Mucosa of descending colon (tissue), 3 donors: Measurements from ENCODE around the gene MAP1B. TPM values are rescaled to one million over a fixed set of nuclear protein-coding genes. Genes with fewer than 3 reads are reported as not detected.

Experiments used
- ATAC-seq: fragments of 200-7000 bp; cut with Tn5 transposase; one replicate; pipeline ENCODE4 v1.9.1; 2020; ENCODE audit warnings: mild to moderate bottlenecking, moderate library complexity
- DNase-seq, 3 donors: peaks; one replicate each; pipeline ENCODE4 v3.0.0-alpha.2; 2020
- H3K36me3 ChIP-seq: fragments of 200-600 bp; one replicate; pipeline ENCODE4 v1.8.0; 2021; ENCODE audit warnings: low read depth, mild to moderate bottlenecking
- H3K4me1 ChIP-seq: fragments of 200-600 bp; one replicate; pipeline ENCODE4 v1.8.0; 2021; ENCODE audit warnings: low read depth, mild to moderate bottlenecking
- H3K4me3 ChIP-seq: fragments of 200-600 bp; one replicate; pipeline ENCODE4 v1.8.0; 2021; ENCODE audit warnings: mild to moderate bottlenecking
- H3K9me3 ChIP-seq: fragments of 200-600 bp; one replicate; pipeline ENCODE4 v1.8.0; 2021; ENCODE audit warnings: mild to moderate bottlenecking
- intact Hi-C, 2 donors: fragments of 100-400 bp; cut with DNase I in 1 of 2; cut with micrococcal nuclease in 1 of 2; formaldehyde crosslinking; loops; one replicate each; pipeline versions ENCODE4 v1.11.0 to v1.11.1; 2022; cut with DNase I, micrococcal nuclease
- total RNA-seq, 3 donors: library from RNA; stranded (reverse); fragmentation: NEBNext Ultra II Directional in 2 of 3; extraction: Animal tissue kit (Norgen Biotek cat#: 25700) in 2 of 3; gene quantifications; one replicate each; pipeline versions ENCODE4 v1.2.1 to v1.2.4, GENCODE V29; 2021 to 2023
- TF ChIP-seq, protein P1 (sequence below): fragments of 200-600 bp; IDR thresholded peaks from one replicate; pipeline ENCODE4 v1.8.0; 2022; ENCODE audit warnings: antibody characterized with exemption, mild to moderate bottlenecking
- donor health status: DM: no; HTN: no; CAD: no; lungs with moderate emphysema.
- donor health status: DM: no; HTN: no; CAD: no.
- donor health status: DM: no; HTN: yes; CAD: no.

Gene MAP1B
- total RNA-seq, 3 donors from 2014 or later: 6.5 to 72.3 (median 20.9) TPM

DNA sequence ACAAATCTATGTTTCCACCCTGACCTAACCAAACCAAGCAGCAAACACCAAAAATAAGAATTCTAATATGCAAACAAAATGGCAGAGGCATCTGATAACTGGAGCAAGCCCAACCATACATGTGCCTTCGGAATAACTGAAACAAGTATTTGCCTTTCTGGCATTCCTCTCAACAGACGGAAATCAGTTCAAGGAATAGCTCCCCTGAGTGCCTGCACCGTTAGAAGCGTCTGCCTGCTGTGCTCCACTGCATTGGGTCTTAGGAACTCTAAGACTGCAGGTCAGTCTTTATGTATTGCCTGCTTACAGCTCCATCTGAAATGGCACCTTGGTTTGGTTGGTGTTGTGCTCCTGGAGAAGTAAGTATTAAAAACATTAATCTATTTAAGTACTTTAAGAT is 114.3 kb downstream of the MAP1B start:
- ATAC-seq (no peak), DNase-seq (no peak)
- H3K9me3 ChIP-seq: no peaks in the 10 kb centered on the region
- TF ChIP-seq, protein P1, sequence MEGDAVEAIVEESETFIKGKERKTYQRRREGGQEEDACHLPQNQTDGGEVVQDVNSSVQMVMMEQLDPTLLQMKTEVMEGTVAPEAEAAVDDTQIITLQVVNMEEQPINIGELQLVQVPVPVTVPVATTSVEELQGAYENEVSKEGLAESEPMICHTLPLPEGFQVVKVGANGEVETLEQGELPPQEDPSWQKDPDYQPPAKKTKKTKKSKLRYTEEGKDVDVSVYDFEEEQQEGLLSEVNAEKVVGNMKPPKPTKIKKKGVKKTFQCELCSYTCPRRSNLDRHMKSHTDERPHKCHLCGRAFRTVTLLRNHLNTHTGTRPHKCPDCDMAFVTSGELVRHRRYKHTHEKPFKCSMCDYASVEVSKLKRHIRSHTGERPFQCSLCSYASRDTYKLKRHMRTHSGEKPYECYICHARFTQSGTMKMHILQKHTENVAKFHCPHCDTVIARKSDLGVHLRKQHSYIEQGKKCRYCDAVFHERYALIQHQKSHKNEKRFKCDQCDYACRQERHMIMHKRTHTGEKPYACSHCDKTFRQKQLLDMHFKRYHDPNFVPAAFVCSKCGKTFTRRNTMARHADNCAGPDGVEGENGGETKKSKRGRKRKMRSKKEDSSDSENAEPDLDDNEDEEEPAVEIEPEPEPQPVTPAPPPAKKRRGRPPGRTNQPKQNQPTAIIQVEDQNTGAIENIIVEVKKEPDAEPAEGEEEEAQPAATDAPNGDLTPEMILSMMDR: no peak
- no peaks in the 10 kb centered on the region for H3K4me1 ChIP-seq
- intact Hi-C loops: no loop called here
- no peak overlapping the region for H3K4me3 ChIP-seq
- no peaks in the 10 kb centered on the region for H3K36me3 ChIP-seq

DNA sequence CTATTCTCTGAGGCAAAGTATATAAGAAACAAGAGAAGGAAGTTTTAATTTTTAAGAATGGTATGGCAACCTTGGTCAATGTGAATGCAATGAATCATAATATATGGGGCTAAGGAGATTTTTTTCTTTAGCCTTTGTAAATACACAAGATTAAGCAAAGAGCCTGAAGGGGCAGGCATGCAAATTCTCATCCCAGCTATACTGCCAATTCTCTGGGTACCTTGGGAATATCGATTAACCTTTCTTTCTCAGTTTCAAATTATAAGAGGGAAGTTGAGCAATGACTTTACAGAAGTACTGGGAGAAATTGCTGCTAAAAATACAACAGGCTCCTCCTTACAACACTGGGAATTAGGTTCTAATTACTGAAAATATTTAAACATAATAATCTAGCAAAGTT is 115.2 kb downstream of the MAP1B start:
- H3K36me3 ChIP-seq: no peaks in the 10 kb centered on the region
- DNase-seq (no peak), ATAC-seq (no peak)
- intact Hi-C loops: no loop called here
- H3K4me3 ChIP-seq: no peak overlapping the region
- TF ChIP-seq, protein P1: no peak
- H3K9me3 ChIP-seq: no peaks in the 10 kb centered on the region
- no peaks in the 10 kb centered on the region for H3K4me1 ChIP-seq

DNA sequence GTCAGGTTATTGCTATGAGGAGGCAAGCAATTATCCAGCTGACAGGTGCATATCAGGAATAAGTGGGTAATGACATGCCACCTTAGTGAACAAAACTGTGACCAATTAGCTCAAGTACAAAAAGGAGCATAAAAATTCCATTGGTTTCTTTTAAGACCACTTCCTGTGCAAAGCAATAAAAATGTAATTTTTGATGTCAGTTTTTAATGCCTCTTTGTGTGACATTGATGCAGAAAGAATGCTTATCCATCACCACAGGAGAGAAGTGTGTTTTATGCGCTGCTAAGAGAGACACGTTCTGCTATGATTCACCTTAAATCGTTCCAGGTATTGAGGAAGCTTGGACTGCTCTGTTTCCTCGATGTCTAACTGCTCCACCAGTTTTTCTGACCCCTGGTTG is 116.1 kb downstream of the MAP1B start:
- H3K9me3 ChIP-seq: no peaks in the 10 kb centered on the region
- H3K36me3 ChIP-seq: no peaks in the 10 kb centered on the region
- H3K4me3 ChIP-seq: no peak overlapping the region
- DNase-seq (no peak), ATAC-seq (no peak)
- H3K4me1 ChIP-seq: no peaks in the 10 kb centered on the region
- intact Hi-C loops: no loop called here
- TF ChIP-seq, protein P1: no peak

DNA sequence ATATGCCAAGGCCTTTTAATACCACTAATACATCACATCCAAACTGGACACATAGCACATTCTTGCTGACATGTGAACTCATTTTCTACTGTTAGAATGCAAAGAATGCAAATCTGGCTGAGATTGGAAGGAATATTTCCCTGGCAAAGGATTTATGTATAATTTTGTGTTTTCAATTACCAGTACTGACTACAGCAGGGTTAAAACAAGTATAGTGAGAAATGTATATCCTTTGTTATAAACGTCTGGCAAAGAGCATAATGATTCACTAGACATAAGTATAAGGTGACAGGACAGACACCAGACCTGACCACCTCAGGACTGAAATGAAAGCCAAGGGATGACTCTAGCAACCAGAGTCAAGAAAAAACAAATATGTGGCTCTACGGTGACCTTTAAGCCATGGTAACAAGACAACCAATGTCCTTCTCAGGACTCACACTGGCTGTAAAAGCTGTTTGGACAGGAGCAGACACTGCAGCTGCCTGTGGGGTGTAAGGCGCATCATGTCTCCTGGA is 117.7 kb downstream of the MAP1B start:
- ATAC-seq (no peak), DNase-seq (no peak)
- H3K4me1 ChIP-seq: no peaks in the 10 kb centered on the region
- TF ChIP-seq, protein P1: no peak
- intact Hi-C loops: no loop called here
- H3K9me3 ChIP-seq: no peaks in the 10 kb centered on the region
- no peaks in the 10 kb centered on the region for H3K36me3 ChIP-seq
- H3K4me3 ChIP-seq: no peak overlapping the region

DNA sequence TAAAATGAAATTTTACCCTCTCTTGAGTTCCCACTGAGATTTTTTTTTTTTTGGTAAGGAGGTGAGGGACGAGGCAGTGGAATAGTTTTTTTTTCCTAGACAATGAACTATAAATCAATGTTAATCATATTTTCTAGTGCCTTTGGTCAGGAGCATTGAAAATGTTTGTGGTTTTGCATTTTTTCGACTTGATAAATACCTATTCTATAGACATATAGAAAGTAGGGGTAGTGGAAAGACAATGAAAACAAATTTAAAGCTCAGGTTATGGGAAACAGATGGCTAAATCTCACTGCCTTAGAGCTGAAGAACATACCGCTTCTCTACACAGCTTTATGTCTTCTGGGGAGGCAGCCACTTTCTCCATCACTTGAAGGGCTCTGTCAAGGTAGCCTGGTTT is 118.5 kb downstream of the MAP1B start:
- Histone ChIP-seq H3K9me3 (no peaks in the 10 kb centered on the region), H3K4me1 (no peaks in the 10 kb centered on the region), H3K4me3 (no peak overlapping the region), H3K36me3 (no peaks in the 10 kb centered on the region)
- TF ChIP-seq, protein P1: no peak
- DNase-seq: no peak
- ATAC-seq: no peak
- intact Hi-C loops: no loop called here

DNA sequence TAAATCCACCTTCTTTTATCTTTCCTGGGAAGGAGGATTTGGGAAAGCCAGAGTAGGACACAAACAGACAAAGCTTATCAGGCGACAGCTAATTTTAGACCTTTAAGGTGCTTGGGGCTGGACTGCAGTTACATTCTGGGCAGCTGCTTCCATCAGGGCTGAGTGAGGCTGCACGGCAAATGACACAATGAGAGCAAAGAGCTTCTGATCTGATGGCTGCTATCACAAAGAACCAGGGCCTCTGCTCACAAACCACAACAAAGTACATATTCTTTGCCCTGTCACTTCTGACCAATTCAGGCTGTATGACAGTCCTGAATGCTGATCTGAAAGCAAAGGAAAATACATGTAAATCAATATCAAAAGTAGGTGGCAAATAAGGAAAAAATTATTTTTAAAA is 119.7 kb downstream of the MAP1B start:
- no peak for ATAC-seq
- Histone ChIP-seq H3K4me1 (no peaks in the 10 kb centered on the region), H3K36me3 (no peaks in the 10 kb centered on the region), H3K9me3 (no peaks in the 10 kb centered on the region), H3K4me3 (no peak overlapping the region)
- intact Hi-C loops: no loop called here
- TF ChIP-seq, protein P1: no peak
- DNase-seq: no peak
